SK-N-SH (cell line): ENCODE results near the gene CFAP99. TPM values are rescaled to one million over a fixed set of nuclear protein-coding genes. Genes with fewer than 3 reads are reported as not detected.

Experiments
- CTCF ChIA-PET: fragments of 300-600, 350-600 bp; formaldehyde crosslinking; extraction: SDS; loops from one replicate; lab custom pipeline; 2021; lab: Yijun Ruan, JAX
- POLR2A ChIA-PET: fragments of 350-600 bp; sonication (Branson Sonifier 250); formaldehyde crosslinking; extraction: SDS; loops from one replicate; lab custom pipeline; 2020; ENCODE audit warnings: antibody characterized with exemption, inconsistent platforms; lab: Yijun Ruan, JAX
- DNase-seq: peaks from one replicate; pipeline ENCODE4 v3.0.0; 2012
- H2AFZ ChIP-seq: fragments of 200-600 bp; sonication (generic); 2 replicates; pipeline ENCODE4 v1.8.1; 2016; ENCODE audit warnings: antibody characterized with exemption, mild to moderate bottlenecking, low read depth
- H3F3A ChIP-seq: fragments of 200-600 bp; sonication (generic); replicated peaks from 2 replicates; pipeline ENCODE3; 2016; ENCODE audit warnings: antibody characterized with exemption, mild to moderate bottlenecking; ENCODE audit not compliant: insufficient read depth
- H3K27ac ChIP-seq, 2 experiments: fragments of 200-500 bp in 1 of 2; fragments of 200-600 bp in 1 of 2; sonication (Bioruptor generic) in 1 of 2; sonication (generic), shearing (Covaris generic) in 1 of 2; 2 replicates each; pipeline versions ENCODE4 v1.5.1 to v1.6.1; 2014 to 2016; ENCODE audit warnings: low read depth in 2 of 2, inconsistent platforms in 1 of 2, low read length in 1 of 2, mild to moderate bottlenecking in 1 of 2, mixed read lengths in 1 of 2
- H3K27me3 ChIP-seq: fragments of 200-600 bp; sonication (generic), shearing (Covaris generic); 2 replicates; pipeline ENCODE4 v1.6.1; 2016; ENCODE audit warnings: mixed run types; ENCODE audit not compliant: insufficient read depth
- H3K36me3 ChIP-seq, 2 experiments: fragments of 200-500 bp in 1 of 2; fragments of 200-600 bp in 1 of 2; sonication (Bioruptor generic) in 1 of 2; sonication (generic) in 1 of 2; replicated peaks in 1 of 2; 2 replicates each; pipeline versions ENCODE3 to v1.5.1; 2014 to 2016; ENCODE audit warnings: low read length in 1 of 2, mild to moderate bottlenecking in 1 of 2; ENCODE audit not compliant: insufficient read depth in 2 of 2, control insufficient read depth in 1 of 2
- H3K4me1 ChIP-seq, 2 experiments: fragments of 200-500 bp in 1 of 2; fragments of 200-600 bp in 1 of 2; sonication (Bioruptor generic) in 1 of 2; sonication (generic), shearing (Covaris generic) in 1 of 2; 2 replicates each; pipeline versions ENCODE4 v1.5.1 to v1.6.1; 2014 to 2016; ENCODE audit warnings: low read depth in 1 of 2, low read length in 1 of 2, mixed run types in 1 of 2; ENCODE audit not compliant: insufficient read depth in 2 of 2, control insufficient read depth in 1 of 2
- H3K4me2 ChIP-seq: fragments of 200-600 bp; sonication (generic), shearing (Covaris generic); 2 replicates; pipeline ENCODE4 v1.6.1; 2017; ENCODE audit warnings: mixed run types
- H3K4me3 ChIP-seq, 2 experiments: fragments of 200-500 bp in 1 of 2; fragments of 200-600 bp in 1 of 2; sonication (Bioruptor generic) in 1 of 2; sonication (generic), shearing (Covaris generic) in 1 of 2; 2 replicates each; pipeline versions ENCODE4 v1.5.1 to v1.8.1; 2014 to 2016; ENCODE audit warnings: low read depth in 2 of 2, inconsistent platforms in 1 of 2, low read length in 1 of 2, mild to moderate bottlenecking in 1 of 2, mixed read lengths in 1 of 2, moderate library complexity in 1 of 2
- H3K79me2 ChIP-seq: fragments of 200-600 bp; sonication (generic); 2 replicates; pipeline ENCODE4 v1.8.1; 2017; ENCODE audit warnings: mild to moderate bottlenecking; ENCODE audit not compliant: insufficient read depth
- H3K9ac ChIP-seq: fragments of 200-600 bp; sonication (generic); 2 replicates; pipeline ENCODE4 v1.6.1; 2017; ENCODE audit warnings: mixed run types
- H3K9me2 ChIP-seq: fragments of 200-600 bp; sonication (generic); 2 replicates; pipeline ENCODE4 v1.6.1; 2017; ENCODE audit warnings: mixed run types
- H3K9me3 ChIP-seq: fragments of 200-600 bp; sonication (generic); 2 replicates; pipeline ENCODE4 v1.6.1; 2017; ENCODE audit warnings: mixed run types, mild to moderate bottlenecking, moderate library complexity
- H4K20me1 ChIP-seq: fragments of 200-600 bp; sonication (generic); 2 replicates; pipeline ENCODE4 v1.6.1; 2017; ENCODE audit warnings: mild to moderate bottlenecking, mixed run types; ENCODE audit not compliant: insufficient read depth
- CHD2 ChIP-seq: fragments of 150-350 bp; IDR thresholded peaks from 2 replicates; pipeline ENCODE4 v1.6.1; 2018; ENCODE audit warnings: low read length; ENCODE audit not compliant: partially characterized antibody
- FOSL2 ChIP-seq: IDR thresholded peaks from 2 replicates; pipeline ENCODE4 v1.4.0; 2012; ENCODE audit warnings: low read depth, mild to moderate bottlenecking, moderate library complexity, borderline replicate concordance
- FOXJ3 ChIP-seq: sonication (generic); formaldehyde crosslinking; IDR thresholded peaks from 2 replicates; pipeline ENCODE4 v1.5.1; 2020; ENCODE audit warnings: mild to moderate bottlenecking, missing genetic modification reagents
- GABPA ChIP-seq: IDR thresholded peaks from 2 replicates; pipeline ENCODE4 v1.4.0; 2012; ENCODE audit warnings: low read depth, mild to moderate bottlenecking
- MEF2A ChIP-seq: IDR thresholded peaks from 2 replicates; pipeline ENCODE4 v1.4.0; 2012; ENCODE audit warnings: low read depth, borderline replicate concordance
- NFIC ChIP-seq: IDR thresholded peaks from 2 replicates; pipeline ENCODE4 v1.4.0; 2012; ENCODE audit warnings: borderline replicate concordance
- POLR2AphosphoS5 ChIP-seq: IDR thresholded peaks from 2 replicates; pipeline ENCODE4 v1.6.1; 2012; ENCODE audit warnings: low read depth, low read length
- RCOR1 ChIP-seq: fragments of 150-350 bp; IDR thresholded peaks from 2 replicates; pipeline ENCODE4 v1.6.1; 2017; ENCODE audit warnings: antibody characterized with exemption, low read length
- REST ChIP-seq: IDR thresholded peaks from 2 replicates; pipeline ENCODE4 v1.6.1; 2012; ENCODE audit warnings: mild to moderate bottlenecking, low read depth, low read length, moderate library complexity
- RXRA ChIP-seq: IDR thresholded peaks from 2 replicates; pipeline ENCODE4 v1.4.0; 2012; ENCODE audit warnings: low read depth, mild to moderate bottlenecking, borderline replicate concordance
- SIN3A ChIP-seq: IDR thresholded peaks from 2 replicates; pipeline ENCODE4 v1.6.1; 2012; ENCODE audit warnings: low read depth, mild to moderate bottlenecking, low read length, moderate library complexity, borderline replicate concordance
- TAF1 ChIP-seq: IDR thresholded peaks from 2 replicates; pipeline ENCODE4 v1.6.1; 2012; ENCODE audit warnings: low read depth, mild to moderate bottlenecking, low read length, moderate library complexity, borderline replicate concordance
- TEAD4 ChIP-seq: IDR thresholded peaks from 2 replicates; pipeline ENCODE4 v1.4.0; 2012; ENCODE audit warnings: mild to moderate bottlenecking, borderline replicate concordance; ENCODE audit not compliant: insufficient read depth
- USF2 ChIP-seq: fragments of 150-350 bp; IDR thresholded peaks from 2 replicates; pipeline ENCODE4 v1.6.1; 2017; ENCODE audit warnings: antibody characterized with exemption, low read length, low read depth, borderline replicate concordance
- ZBTB33 ChIP-seq: IDR thresholded peaks from 2 replicates; pipeline ENCODE4 v1.4.0; 2012; ENCODE audit warnings: low read depth, borderline replicate concordance
- WGBS: methylation state at CpG from one replicate; pipeline ENCODE4 v1.1.6; 2017; ENCODE audit warnings: low lambda C conversion rate; 5-methylcytosine and 5-hydroxymethylcytosine counted together
- polyA plus RNA-seq, 3 experiments: library from polyadenylated mRNA; depleted of rRNA; stranded (reverse); fragments of >200 nt; gene quantifications; 2 replicates each; pipeline ENCODE4 v1.2.3, GENCODE V29; 2012
- TF ChIP-seq, protein P1 (sequence below): fragments of 150-350 bp; IDR thresholded peaks from 2 replicates; pipeline ENCODE4 v1.6.1; 2016; ENCODE audit warnings: mild to moderate bottlenecking, low read depth, low read length
- TF ChIP-seq, protein P2 (sequence below): IDR thresholded peaks from 2 replicates; pipeline ENCODE4 v1.4.0; 2012; ENCODE audit warnings: low read depth, borderline replicate concordance

The CFAP99 gene
- polyA plus RNA-seq, 1 of the 3 experiments (the other 2 are of a cell fraction), result 0.13 TPM

DNA sequence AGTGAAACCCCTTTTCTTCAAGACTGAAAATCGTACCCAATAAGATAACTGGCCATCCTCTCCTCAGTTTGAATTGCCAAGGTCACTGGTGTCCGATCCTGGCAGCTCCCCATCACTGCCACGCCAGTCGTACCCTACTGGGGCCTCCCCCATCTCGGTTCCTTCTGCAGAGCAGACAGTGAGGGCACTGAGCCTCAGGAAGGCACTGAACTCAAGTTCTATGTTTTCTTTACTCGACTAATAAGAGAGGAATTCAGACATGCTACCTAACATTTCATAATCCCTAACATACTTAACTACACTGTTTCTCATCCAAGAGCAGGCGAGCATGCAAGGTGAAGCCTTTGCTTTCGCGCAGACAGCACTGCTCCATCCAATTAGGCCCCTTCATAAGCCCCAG lies 23.7 kb upstream of the CFAP99 start:
- H3K4me1 ChIP-seq, result peaks cover 4 to 14% of the 10 kb centered on the region in 2 experiments; a peak in 3 of 4 replicates
- H3K9me2 ChIP-seq, result no peaks in the 10 kb centered on the region
- H4K20me1 ChIP-seq, result no peaks in the 10 kb centered on the region
- no peaks in the 10 kb centered on the region for H3K36me3 ChIP-seq
- WGBS, result 72% methylated on average over 9 of the region's 9 CpGs
- H3K27ac ChIP-seq, result no peak overlapping the region
- DNase-seq, result no peak
- ChIA-PET CTCF (interaction anchor here (1.7 kb wide), 1 partner anchor 175 kb away, joined by 5 read pairs; no protein-coding TSS in a partner anchor), POLR2A (no interaction called here)
- no peak overlapping the region for H2AFZ ChIP-seq
- no peaks in the 10 kb centered on the region for H3K79me2 ChIP-seq
- no peak overlapping the region for H3K4me3 ChIP-seq
- no peak overlapping the region for H3K4me2 ChIP-seq
- H3K9ac ChIP-seq, result no peak overlapping the region
- H3F3A ChIP-seq, result no peaks in the 10 kb centered on the region
- no peaks in the 10 kb centered on the region for H3K9me3 ChIP-seq
- H3K27me3 ChIP-seq, result no peaks in the 10 kb centered on the region
- TF ChIP-seq, protein P1, sequence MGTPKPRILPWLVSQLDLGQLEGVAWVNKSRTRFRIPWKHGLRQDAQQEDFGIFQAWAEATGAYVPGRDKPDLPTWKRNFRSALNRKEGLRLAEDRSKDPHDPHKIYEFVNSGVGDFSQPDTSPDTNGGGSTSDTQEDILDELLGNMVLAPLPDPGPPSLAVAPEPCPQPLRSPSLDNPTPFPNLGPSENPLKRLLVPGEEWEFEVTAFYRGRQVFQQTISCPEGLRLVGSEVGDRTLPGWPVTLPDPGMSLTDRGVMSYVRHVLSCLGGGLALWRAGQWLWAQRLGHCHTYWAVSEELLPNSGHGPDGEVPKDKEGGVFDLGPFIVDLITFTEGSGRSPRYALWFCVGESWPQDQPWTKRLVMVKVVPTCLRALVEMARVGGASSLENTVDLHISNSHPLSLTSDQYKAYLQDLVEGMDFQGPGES, result no peak
- TF ChIP-seq CHD2, result no peak
- no peak for TF ChIP-seq FOSL2
- no peak for TF ChIP-seq ZBTB33
- TF ChIP-seq USF2, result no peak
- TF ChIP-seq RCOR1, result no peak
- no peak for TF ChIP-seq MEF2A
- TF ChIP-seq, all 33 proteins: peak for 0

GRCh38 chr4:2395584-2395983 lies 23.2 kb upstream of the CFAP99 start:
- no peak overlapping the region for H3K4me3 ChIP-seq
- H3K36me3 ChIP-seq, result no peaks in the 10 kb centered on the region
- 69% methylated on average over 5 of the region's 9 CpGs for WGBS
- POLR2A ChIA-PET, result no interaction called here
- CTCF ChIA-PET, result interaction anchor here (1.7 kb wide), 1 partner anchor 176 kb away, joined by 5 read pairs; no protein-coding TSS in a partner anchor
- H3K9me2 ChIP-seq, result no peaks in the 10 kb centered on the region
- H3F3A ChIP-seq, result no peaks in the 10 kb centered on the region
- no peaks in the 10 kb centered on the region for H3K79me2 ChIP-seq
- H3K4me1 ChIP-seq, result peaks cover 4 to 9% of the 10 kb centered on the region in 2 experiments; a peak in 3 of 4 replicates
- H2AFZ ChIP-seq, result no peak overlapping the region
- DNase-seq, result no peak
- no peaks in the 10 kb centered on the region for H3K9me3 ChIP-seq
- no peaks in the 10 kb centered on the region for H3K27me3 ChIP-seq
- H4K20me1 ChIP-seq, result no peaks in the 10 kb centered on the region
- no peak overlapping the region for H3K9ac ChIP-seq
- no peak overlapping the region for H3K27ac ChIP-seq
- no peak overlapping the region for H3K4me2 ChIP-seq
- TF ChIP-seq NFIC, result no peak
- TF ChIP-seq GABPA, result no peak
- no peak for TF ChIP-seq REST
- no peak for TF ChIP-seq TAF1
- TF ChIP-seq SIN3A, result no peak
- no peak for TF ChIP-seq POLR2AphosphoS5
- no peak for TF ChIP-seq TEAD4
- TF ChIP-seq, protein P2, sequence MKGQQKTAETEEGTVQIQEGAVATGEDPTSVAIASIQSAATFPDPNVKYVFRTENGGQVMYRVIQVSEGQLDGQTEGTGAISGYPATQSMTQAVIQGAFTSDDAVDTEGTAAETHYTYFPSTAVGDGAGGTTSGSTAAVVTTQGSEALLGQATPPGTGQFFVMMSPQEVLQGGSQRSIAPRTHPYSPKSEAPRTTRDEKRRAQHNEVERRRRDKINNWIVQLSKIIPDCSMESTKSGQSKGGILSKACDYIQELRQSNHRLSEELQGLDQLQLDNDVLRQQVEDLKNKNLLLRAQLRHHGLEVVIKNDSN, result no peak
- TF ChIP-seq, protein P1, result no peak
- no peak for TF ChIP-seq FOXJ3 (CRISPR knock-in tag)
- no peak for TF ChIP-seq RXRA
- no peak for TF ChIP-seq RCOR1
